Measurements from ENCODE around the gene HMCN2. TPM values are rescaled to one million over a fixed set of nuclear protein-coding genes. Genes with fewer than 3 reads are reported as not detected.

HMCN2 gene
- total RNA-seq, 4 donors from 2014 or later = 9.6 to 21.1 (median 15.5) TPM

- H3K4me3 ChIP-seq = no peak overlapping the region
- ATAC-seq = no peak
- WGBS, 2 donors (ENCODE audit: low coverage in 1 of 2) = 63% methylated on average over 4 of the region's 10 CpGs; no CpG with 5 or more reads in 1 of the 2 donors
- peak overlapping the region in 3 of 4 donors; percentile 17 to 84 (median 76) for H3K27ac ChIP-seq
- no peaks in the 10 kb centered on the region for H3K36me3 ChIP-seq
- no peak for TF ChIP-seq POLR2A (IDR thresholded peaks at IDR 0.05)
- peak in 1 of 4 experiments; percentile 45 for TF ChIP-seq CTCF (IDR thresholded peaks at IDR 0.05)
- peaks cover 0 to 71% (median 33%) of the 10 kb centered on the region in 3 donors for H3K4me1 ChIP-seq
- peaks cover 8% of the 10 kb centered on the region for H3K27me3 ChIP-seq
- no peaks in the 10 kb centered on the region for H3K9me3 ChIP-seq
Observed at GRCh38 chr9:130263601-130264413, 1.8 kb upstream of the HMCN2 start.

GRCh38 chr9:130264414-130265350 is 878 bp upstream of the HMCN2 start:
- no peak for ATAC-seq

GRCh38 chr9:130266236-130267098 is 907 bp downstream of the HMCN2 start:
- 49 to 81% methylated on average over 6 to 15 of the region's 41 CpGs for WGBS, 2 donors (ENCODE audit: low coverage in 1 of 2)
- TF ChIP-seq CTCF (IDR thresholded peaks at IDR 0.05) = peak in 1 of 4 experiments; percentile 5
- TF ChIP-seq EP300 (IDR thresholded peaks at IDR 0.05) = no peak
- ATAC-seq = peak; percentile 35
- peaks cover 0 to 85% (median 28%) of the 10 kb centered on the region in 3 donors for H3K4me1 ChIP-seq
- H3K4me3 ChIP-seq = peak overlapping the region; percentile 28 to 63
- H3K27me3 ChIP-seq = peaks cover 8% of the 10 kb centered on the region
- no peaks in the 10 kb centered on the region for H3K36me3 ChIP-seq
- H3K9me3 ChIP-seq = no peaks in the 10 kb centered on the region
- H3K27ac ChIP-seq = peak overlapping the region; percentile 0 to 89 (median 86)

More at GRCh38 chr9:130264414-130265350, 878 bp upstream of the HMCN2 start:
- TF ChIP-seq EP300 (IDR thresholded peaks at IDR 0.05) (no peak), POLR2A (IDR thresholded peaks at IDR 0.05) (no peak), CTCF (IDR thresholded peaks at IDR 0.05) (no peak), POLR2AphosphoS5 (IDR thresholded peaks at IDR 0.05) (no peak)
- WGBS, 2 donors (ENCODE audit: low coverage in 1 of 2) = 60 to 65% methylated on average over 2 to 7 of the region's 18 CpGs
- H3K27me3 ChIP-seq = peaks cover 8% of the 10 kb centered on the region
- H3K9me3 ChIP-seq = no peaks in the 10 kb centered on the region
- no peaks in the 10 kb centered on the region for H3K36me3 ChIP-seq
- peak overlapping the region in 2 of 4 donors; percentile 84 to 89 for H3K27ac ChIP-seq
- H3K4me3 ChIP-seq = peak overlapping the region in 1 of 2 donors; percentile 63
- peaks cover 0 to 78% (median 33%) of the 10 kb centered on the region in 3 donors for H3K4me1 ChIP-seq

GRCh38 chr9:130267930-130268329 is 2.4 kb downstream of the HMCN2 start:
- peaks cover 8% of the 10 kb centered on the region for H3K27me3 ChIP-seq
- H3K9me3 ChIP-seq = no peaks in the 10 kb centered on the region
- TF ChIP-seq EP300 (IDR thresholded peaks at IDR 0.05) = no peak
- TF ChIP-seq POLR2A (IDR thresholded peaks at IDR 0.05) = no peak
- no peak for TF ChIP-seq CTCF (IDR thresholded peaks at IDR 0.05)
- TF ChIP-seq POLR2AphosphoS5 (IDR thresholded peaks at IDR 0.05) = no peak
- no peak overlapping the region for H3K4me3 ChIP-seq
- WGBS, 2 donors (ENCODE audit: low coverage in 1 of 2) = 79% methylated on average over 2 of the region's 5 CpGs; no CpG with 5 or more reads in 1 of the 2 donors
- H3K27ac ChIP-seq = peak overlapping the region; percentile 81 to 89 (median 86)
- no peaks in the 10 kb centered on the region for H3K36me3 ChIP-seq
- ATAC-seq = no peak
- H3K4me1 ChIP-seq = peaks cover 0 to 85% (median 26%) of the 10 kb centered on the region in 3 donors
